ENCODE measurements around the gene CROCC2.

GRCh38 chr2:240885566-240885965 is 20.6 kb upstream of the CROCC2 start:
- no peak for TF ChIP-seq CTCF (IDR thresholded peaks at IDR 0.05; ENCODE audit: low read depth, low read length, poor library complexity, severe bottlenecking)
- TF ChIP-seq EZH2phosphoT487 (IDR thresholded peaks at IDR 0.05; ENCODE audit: borderline replicate concordance, low read length) = no peak
